Natural killer cell (primary cell): ENCODE results near the gene BMPR2. TPM values are rescaled to one million over a fixed set of nuclear protein-coding genes. Genes with fewer than 3 reads are reported as not detected.
A peak's percentile ranks its signal among the peaks of the same experiment; 100 is the strongest.

Experiments used
- ATAC-seq, 3 donors: fragments of 150-1000 bp in 2 of 3; fragments of 200-7000 bp in 1 of 3; cut with Tn5 transposase; 1 replicate in 1 of 3; 2 replicates in 2 of 3; pipeline ENCODE4 v1.10.0; 2021; ENCODE audit warnings: mild to moderate bottlenecking in 2 of 3, moderate library complexity in 2 of 3
- DNase-seq, 2 donors: peaks; one replicate each; pipeline versions ENCODE4 v3.0.0 to v3.0.0-alpha.2; 2013 to 2021; ENCODE audit warnings: mixed read lengths in 1 of 2
- H3K27ac ChIP-seq: one replicate; pipeline ENCODE4 v1.5.1; 2013; ENCODE audit warnings: mild to moderate bottlenecking, low read length
- H3K27me3 ChIP-seq: one replicate; pipeline ENCODE4 v1.6.1; 2013; ENCODE audit warnings: low read length; ENCODE audit not compliant: control insufficient read depth, insufficient read depth
- H3K36me3 ChIP-seq: one replicate; pipeline ENCODE4 v1.6.1; 2013; ENCODE audit warnings: low read length; ENCODE audit not compliant: control insufficient read depth, insufficient read depth
- H3K4me1 ChIP-seq: one replicate; pipeline ENCODE4 v1.6.1; 2013; ENCODE audit warnings: low read length; ENCODE audit not compliant: control insufficient read depth, insufficient read depth
- H3K4me3 ChIP-seq: one replicate; pipeline ENCODE4 v1.5.1; 2013; ENCODE audit warnings: low read length
- H3K9me3 ChIP-seq: one replicate; pipeline ENCODE4 v1.6.1; 2013; ENCODE audit warnings: low read length; ENCODE audit not compliant: control insufficient read depth, insufficient read depth
- H3K27ac Mint-ChIP-seq, 2 donors: one replicate each; pipeline ENCODE4 v1.8.0; 2022; ENCODE audit warnings: mild to moderate bottlenecking in 2 of 2, mixed read lengths in 2 of 2, moderate library complexity in 1 of 2
- H3K27me3 Mint-ChIP-seq, 2 donors: one replicate each; pipeline ENCODE4 v1.8.0; 2022; ENCODE audit warnings: low read depth in 2 of 2, mixed read lengths in 2 of 2
- H3K36me3 Mint-ChIP-seq: one replicate; pipeline ENCODE4 v1.8.0; 2022; ENCODE audit warnings: mixed read lengths
- H3K4me1 Mint-ChIP-seq, 2 donors: one replicate each; pipeline ENCODE4 v1.8.0; 2022; ENCODE audit warnings: mixed read lengths in 2 of 2
- H3K4me3 Mint-ChIP-seq: one replicate; pipeline ENCODE4 v1.8.0; 2022; ENCODE audit warnings: mild to moderate bottlenecking, moderate library complexity, mixed read lengths
- H3K9me3 Mint-ChIP-seq, 2 donors: one replicate each; pipeline ENCODE4 v1.8.0; 2022; ENCODE audit warnings: mixed read lengths in 2 of 2
- WGBS: methylation state at CpG from one replicate; pipeline ENCODE4 v1.1.7; 2013; ENCODE audit warnings: missing lambda C conversion rate; ENCODE audit not compliant: insufficient coverage; 5-methylcytosine and 5-hydroxymethylcytosine counted together
- intact Hi-C: fragments of 100-400 bp; cut with micrococcal nuclease; formaldehyde crosslinking; loops from one replicate; pipeline ENCODE4 v1.14.2; 2022
- total RNA-seq, 4 donors: library from RNA; stranded (reverse); fragments of 120-200 nt in 1 of 4; gene quantifications; one replicate each; pipeline versions ENCODE4 v1.2.3 to v1.2.4, GENCODE V29; 2013 to 2022
- TF ChIP-seq, protein P1 (sequence below): fragments of 200-600 bp; IDR thresholded peaks from one replicate; pipeline ENCODE4 v1.8.0; 2022; ENCODE audit warnings: antibody characterized with exemption

Gene BMPR2
- total RNA-seq, 3 donors from 2014 or later (not counting 1 experiment from before 2014, with no cell fraction given) = 17.8 to 25.5 (median 23.2) TPM

DNA sequence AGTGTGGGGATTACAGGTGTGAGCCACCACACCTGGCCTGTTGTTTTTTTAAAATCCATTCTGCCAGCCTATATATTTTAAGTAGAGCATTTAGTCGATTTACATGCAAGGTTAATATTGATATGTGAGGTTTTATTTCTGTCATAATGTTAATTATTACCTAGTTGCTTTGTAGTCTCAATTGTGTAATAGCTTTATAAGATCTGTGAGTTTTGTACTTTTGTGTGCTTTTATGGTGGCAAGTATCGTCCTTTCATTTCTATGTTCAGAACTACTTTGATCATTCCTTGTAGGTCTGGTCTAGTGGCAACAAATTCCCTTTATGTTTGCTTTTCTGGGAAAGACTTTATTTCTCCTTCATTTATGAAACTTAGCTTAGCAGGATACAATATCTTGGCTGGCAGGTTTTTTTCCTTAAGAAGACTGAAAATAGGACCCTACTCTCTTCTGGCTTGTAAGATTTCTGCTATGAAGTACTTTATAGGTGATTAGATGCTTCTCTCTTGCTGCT lies 207.6 kb downstream of the BMPR2 start:
- H3K4me1 Mint-ChIP-seq = peaks cover 5% of the 10 kb centered on the region in 2 donors
- no peak overlapping the region for H3K27ac Mint-ChIP-seq
- Histone ChIP-seq H3K27me3 (no peaks in the 10 kb centered on the region), H3K36me3 (no peaks in the 10 kb centered on the region), H3K9me3 (no peaks in the 10 kb centered on the region), H3K27ac (no peak overlapping the region), H3K4me1 (peaks cover 4% of the 10 kb centered on the region), H3K4me3 (no peak overlapping the region)
- peaks cover 6 to 8% of the 10 kb centered on the region in 2 donors for H3K27me3 Mint-ChIP-seq
- no peak overlapping the region for H3K4me3 Mint-ChIP-seq
- intact Hi-C loops = no loop called here
- WGBS = 100% methylated on average over 1 of the region's 2 CpGs
- ATAC-seq (no peak), DNase-seq (no peak)
- H3K9me3 Mint-ChIP-seq = no peaks in the 10 kb centered on the region
- H3K36me3 Mint-ChIP-seq = no peaks in the 10 kb centered on the region
- TF ChIP-seq, protein P1, sequence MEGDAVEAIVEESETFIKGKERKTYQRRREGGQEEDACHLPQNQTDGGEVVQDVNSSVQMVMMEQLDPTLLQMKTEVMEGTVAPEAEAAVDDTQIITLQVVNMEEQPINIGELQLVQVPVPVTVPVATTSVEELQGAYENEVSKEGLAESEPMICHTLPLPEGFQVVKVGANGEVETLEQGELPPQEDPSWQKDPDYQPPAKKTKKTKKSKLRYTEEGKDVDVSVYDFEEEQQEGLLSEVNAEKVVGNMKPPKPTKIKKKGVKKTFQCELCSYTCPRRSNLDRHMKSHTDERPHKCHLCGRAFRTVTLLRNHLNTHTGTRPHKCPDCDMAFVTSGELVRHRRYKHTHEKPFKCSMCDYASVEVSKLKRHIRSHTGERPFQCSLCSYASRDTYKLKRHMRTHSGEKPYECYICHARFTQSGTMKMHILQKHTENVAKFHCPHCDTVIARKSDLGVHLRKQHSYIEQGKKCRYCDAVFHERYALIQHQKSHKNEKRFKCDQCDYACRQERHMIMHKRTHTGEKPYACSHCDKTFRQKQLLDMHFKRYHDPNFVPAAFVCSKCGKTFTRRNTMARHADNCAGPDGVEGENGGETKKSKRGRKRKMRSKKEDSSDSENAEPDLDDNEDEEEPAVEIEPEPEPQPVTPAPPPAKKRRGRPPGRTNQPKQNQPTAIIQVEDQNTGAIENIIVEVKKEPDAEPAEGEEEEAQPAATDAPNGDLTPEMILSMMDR = no peak

DNA sequence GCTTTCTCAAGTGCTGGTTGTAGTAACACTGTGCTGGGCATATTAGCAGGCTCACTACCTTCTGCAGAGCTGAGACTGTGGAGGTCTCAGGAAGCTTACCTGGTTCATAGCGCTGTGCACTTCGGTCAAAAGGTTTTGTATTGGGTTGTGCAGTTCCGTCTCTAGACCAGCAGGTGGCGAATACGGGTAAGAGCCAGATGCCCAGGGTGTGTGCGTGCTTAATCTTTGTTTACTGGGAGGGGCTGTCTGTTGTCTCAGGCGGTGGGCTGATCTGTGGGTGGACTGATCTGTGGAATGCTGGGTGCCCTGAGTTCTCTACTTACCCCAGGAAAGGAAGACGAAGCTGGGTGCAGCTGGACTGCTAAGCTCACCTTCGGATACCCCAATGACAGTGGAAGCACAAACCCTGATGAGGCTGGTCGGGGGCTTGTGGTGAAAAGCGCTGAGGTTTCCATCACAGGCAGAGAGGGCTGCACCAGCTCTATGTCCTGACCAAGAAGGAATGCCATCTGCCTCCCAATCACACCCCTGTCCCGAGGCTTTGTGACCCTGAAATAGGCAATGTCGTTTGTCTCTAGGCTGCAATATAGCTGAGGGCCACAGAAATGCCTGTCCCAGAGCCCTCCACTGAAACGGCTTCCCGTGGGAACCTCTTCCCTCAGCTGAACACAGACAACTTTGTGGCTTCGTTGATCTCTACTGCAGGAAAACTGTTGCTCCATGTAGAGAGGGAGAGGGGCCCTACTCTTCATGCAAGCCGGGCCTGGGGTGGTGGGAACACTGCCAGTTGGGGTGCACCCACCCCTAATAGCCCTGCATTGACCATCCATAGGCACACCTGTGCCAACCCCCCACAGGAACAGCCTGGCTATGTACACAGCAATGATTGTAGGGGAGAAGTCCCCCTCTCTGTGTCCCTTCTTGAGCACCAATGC lies 212.8 kb downstream of the BMPR2 start:
- intact Hi-C loops = loop anchor here (1.0 kb wide), 2 partner anchors 281 to 1226 kb away; no protein-coding TSS in a partner anchor
- no peak overlapping the region for H3K4me3 Mint-ChIP-seq
- Histone ChIP-seq H3K4me1 (peaks cover 6% of the 10 kb centered on the region), H3K27me3 (no peaks in the 10 kb centered on the region), H3K9me3 (no peaks in the 10 kb centered on the region), H3K4me3 (no peak overlapping the region), H3K36me3 (no peaks in the 10 kb centered on the region), H3K27ac (no peak overlapping the region)
- H3K36me3 Mint-ChIP-seq = no peaks in the 10 kb centered on the region
- H3K9me3 Mint-ChIP-seq = no peaks in the 10 kb centered on the region
- H3K27me3 Mint-ChIP-seq = peaks cover 6 to 8% of the 10 kb centered on the region in 2 donors
- H3K27ac Mint-ChIP-seq = no peak overlapping the region
- TF ChIP-seq, protein P1 = peak; percentile 78
- 44% methylated on average over 16 of the region's 17 CpGs for WGBS
- peaks cover 7% of the 10 kb centered on the region in 2 donors for H3K4me1 Mint-ChIP-seq
- DNase-seq (peak; percentile 52 to 88), ATAC-seq (peak; percentile 88 to 100 (median 99))

DNA sequence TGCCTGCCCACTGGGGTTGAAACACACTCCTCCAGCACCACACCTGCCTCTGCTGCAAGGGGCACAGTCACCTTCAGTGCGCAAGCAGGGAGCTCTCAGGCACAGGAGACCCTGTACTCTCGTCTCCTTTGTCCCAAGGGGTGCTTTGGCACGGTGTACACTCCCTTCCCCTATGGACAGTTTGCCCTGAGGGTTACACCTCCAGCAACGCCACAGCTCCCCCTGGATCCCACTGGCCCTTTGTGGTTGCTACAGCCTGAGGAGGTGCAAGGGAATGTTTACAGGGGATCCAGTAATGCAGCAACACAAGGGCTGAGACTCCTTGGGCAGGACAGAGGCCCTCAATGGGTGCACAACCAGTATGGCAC lies 213.4 kb downstream of the BMPR2 start:
- Mint-ChIP-seq H3K9me3 (no peaks in the 10 kb centered on the region), H3K27me3 (peaks cover 6 to 8% of the 10 kb centered on the region in 2 donors), H3K36me3 (no peaks in the 10 kb centered on the region), H3K4me1 (peaks cover 7% of the 10 kb centered on the region in 2 donors), H3K4me3 (no peak overlapping the region), H3K27ac (no peak overlapping the region)
- H3K27ac ChIP-seq = no peak overlapping the region
- no peaks in the 10 kb centered on the region for H3K9me3 ChIP-seq
- intact Hi-C loops = no loop called here
- ATAC-seq (no peak), DNase-seq (no peak)
- no peaks in the 10 kb centered on the region for H3K36me3 ChIP-seq
- TF ChIP-seq, protein P1 = no peak
- H3K27me3 ChIP-seq = no peaks in the 10 kb centered on the region
- H3K4me1 ChIP-seq = peaks cover 6% of the 10 kb centered on the region
- 95% methylated on average over 4 of the region's 4 CpGs for WGBS
- no peak overlapping the region for H3K4me3 ChIP-seq
